ENCODE results near the gene GAL3ST1. TPM values are rescaled to one million over a fixed set of nuclear protein-coding genes. Genes with fewer than 3 reads are reported as not detected.

GAL3ST1 gene
- total and polyA plus RNA-seq, 10 of the 15 experiments (the other 5 are each of a cell fraction or from before 2014, with no cell fraction given), result not detected

GRCh38 chr22:30617819-30618218 is 43.4 kb upstream of the GAL3ST1 start:
- Histone ChIP-seq H3K27ac (ENCODE audit: control insufficient read depth, insufficient read depth) (no peak overlapping the region), H2AFZ (ENCODE audit: control insufficient read depth, low read depth, low read length) (no peak overlapping the region), H3K9me3 (replicated peaks; ENCODE audit: control insufficient read depth, insufficient read depth, low read length) (no peaks in the 10 kb centered on the region), H3K9ac (ENCODE audit: control insufficient read depth, insufficient read depth, low read length) (no peak overlapping the region), H3K4me1 (ENCODE audit: control insufficient read depth, insufficient read depth, low read length) (no peaks in the 10 kb centered on the region), H3K27me3 (replicated peaks in 1 of 2; ENCODE audit: control insufficient read depth in 2 of 2, insufficient read depth in 2 of 2, low read length in 1 of 2) (no peaks in the 10 kb centered on the region), H3K36me3 (ENCODE audit: control insufficient read depth in 2 of 2, insufficient read depth in 2 of 2, low read length in 1 of 2) (no peaks in the 10 kb centered on the region), H3K79me2 (ENCODE audit: control insufficient read depth, insufficient read depth, low read length) (no peaks in the 10 kb centered on the region), H3K4me2 (ENCODE audit: control insufficient read depth, insufficient read depth) (no peak overlapping the region), H4K20me1 (ENCODE audit: control insufficient read depth, insufficient read depth) (no peaks in the 10 kb centered on the region), H3K4me3 (no peak overlapping the region)
- 52% methylated on average over 6 of the region's 6 CpGs for WGBS (ENCODE audit: insufficient coverage, insufficient replicate concordance, low lambda C conversion rate, missing lambda C conversion rate)
- TF ChIP-seq BHLHE40 (IDR thresholded peaks at IDR 0.05; ENCODE audit: borderline replicate concordance in 1 of 2, low read depth in 2 of 2, low read length in 1 of 2) (no peak), TBL1XR1 (IDR thresholded peaks at IDR 0.05; ENCODE audit: low read depth, low read length) (no peak), BMI1 (IDR thresholded peaks at IDR 0.05; ENCODE audit: borderline replicate concordance) (no peak), POLR2AphosphoS5 (IDR thresholded peaks at IDR 0.05; ENCODE audit: low read length) (no peak), NR2C1 (IDR thresholded peaks at IDR 0.05) (no peak), USF1 (IDR thresholded peaks at IDR 0.05; ENCODE audit: borderline replicate concordance, extremely low read length, insufficient read depth, low read depth, low read length) (no peak)
- in situ Hi-C loops (cut with MboI) (no loop called here), intact Hi-C loops (cut with micrococcal nuclease; ENCODE audit: unreplicated experiment) (no loop called here)
- no peak for DNase-seq (ENCODE audit: low read depth, low spot score)
- ChIA-PET CTCF (interaction anchor here (0.7 to 1.5 kb wide), 2 partner anchors 8 to 17 kb away, joined by 3 read pairs; no protein-coding TSS in a partner anchor), RAD21 (ENCODE audit: unreplicated experiment) (no interaction called here), POLR2A (no interaction called here), SMC1A (ENCODE audit: uncharacterized antibody, unreplicated experiment) (no interaction called here)
- no peak for FAIRE-seq
- ATAC-seq, result no peak
- BruUV-seq (replicated peaks), result no TSS peak

DNA sequence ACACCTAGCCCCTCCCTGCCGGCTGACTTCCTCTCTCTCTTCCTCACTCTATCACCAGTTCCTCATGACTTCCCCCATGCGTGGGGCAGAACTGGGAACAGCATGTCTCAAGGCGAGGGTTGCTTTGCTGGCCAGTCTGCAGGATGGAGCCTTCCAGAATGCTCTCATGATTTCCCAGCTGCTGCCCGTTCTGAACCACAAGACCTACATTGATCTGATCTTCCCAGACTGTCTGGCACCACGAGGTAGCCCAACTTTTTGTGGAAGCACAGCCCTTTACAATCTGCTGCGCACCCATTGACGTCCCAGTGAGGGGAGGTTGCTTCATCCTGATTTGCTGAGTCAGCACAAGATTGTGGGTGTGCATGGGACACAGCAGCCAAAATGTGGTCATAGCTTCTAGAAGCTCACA is 41.1 kb upstream of the GAL3ST1 start:
- Histone ChIP-seq H3K27ac (ENCODE audit: control insufficient read depth, insufficient read depth) (no peak overlapping the region), H3K9me3 (replicated peaks; ENCODE audit: control insufficient read depth, insufficient read depth, low read length) (no peaks in the 10 kb centered on the region), H3K4me3 (no peak overlapping the region), H2AFZ (ENCODE audit: control insufficient read depth, low read depth, low read length) (no peak overlapping the region), H3K79me2 (ENCODE audit: control insufficient read depth, insufficient read depth, low read length) (no peaks in the 10 kb centered on the region), H3K9ac (ENCODE audit: control insufficient read depth, insufficient read depth, low read length) (no peak overlapping the region), H3K36me3 (ENCODE audit: control insufficient read depth in 2 of 2, insufficient read depth in 2 of 2, low read length in 1 of 2) (no peaks in the 10 kb centered on the region), H3K27me3 (replicated peaks in 1 of 2; ENCODE audit: control insufficient read depth in 2 of 2, insufficient read depth in 2 of 2, low read length in 1 of 2) (no peaks in the 10 kb centered on the region), H3K4me1 (ENCODE audit: control insufficient read depth, insufficient read depth, low read length) (peaks cover 1% of the 10 kb centered on the region; the same call in 1 of the 2 replicates), H3K4me2 (ENCODE audit: control insufficient read depth, insufficient read depth) (no peak overlapping the region), H4K20me1 (ENCODE audit: control insufficient read depth, insufficient read depth) (no peaks in the 10 kb centered on the region)
- intact Hi-C loops (cut with micrococcal nuclease; ENCODE audit: unreplicated experiment) (no loop called here), in situ Hi-C loops (cut with MboI) (no loop called here)
- no peak for DNase-seq (ENCODE audit: low read depth, low spot score)
- ChIA-PET POLR2A (no interaction called here), RAD21 (ENCODE audit: unreplicated experiment) (no interaction called here), CTCF (interaction anchor here (1.1 to 1.9 kb wide), 2 partner anchors 9 to 19 kb away, joined by 4 read pairs; no protein-coding TSS in a partner anchor), SMC1A (ENCODE audit: uncharacterized antibody, unreplicated experiment) (interaction anchor here (0.7 kb wide), 1 partner anchor 21 kb away, joined by 4 read pairs; no protein-coding TSS in a partner anchor)
- 64% methylated on average over 6 of the region's 7 CpGs for WGBS (ENCODE audit: insufficient coverage, insufficient replicate concordance, low lambda C conversion rate, missing lambda C conversion rate)
- no peak for ATAC-seq
- no peak for FAIRE-seq
- BruUV-seq (replicated peaks), result no TSS peak
- TF ChIP-seq CREB1 (IDR thresholded peaks at IDR 0.05; ENCODE audit: low read depth), result no peak
- TF ChIP-seq, protein P1, sequence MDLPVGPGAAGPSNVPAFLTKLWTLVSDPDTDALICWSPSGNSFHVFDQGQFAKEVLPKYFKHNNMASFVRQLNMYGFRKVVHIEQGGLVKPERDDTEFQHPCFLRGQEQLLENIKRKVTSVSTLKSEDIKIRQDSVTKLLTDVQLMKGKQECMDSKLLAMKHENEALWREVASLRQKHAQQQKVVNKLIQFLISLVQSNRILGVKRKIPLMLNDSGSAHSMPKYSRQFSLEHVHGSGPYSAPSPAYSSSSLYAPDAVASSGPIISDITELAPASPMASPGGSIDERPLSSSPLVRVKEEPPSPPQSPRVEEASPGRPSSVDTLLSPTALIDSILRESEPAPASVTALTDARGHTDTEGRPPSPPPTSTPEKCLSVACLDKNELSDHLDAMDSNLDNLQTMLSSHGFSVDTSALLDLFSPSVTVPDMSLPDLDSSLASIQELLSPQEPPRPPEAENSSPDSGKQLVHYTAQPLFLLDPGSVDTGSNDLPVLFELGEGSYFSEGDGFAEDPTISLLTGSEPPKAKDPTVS (IDR thresholded peaks at IDR 0.05; ENCODE audit: low read depth, low read length), result no peak
- TF ChIP-seq, protein P2, sequence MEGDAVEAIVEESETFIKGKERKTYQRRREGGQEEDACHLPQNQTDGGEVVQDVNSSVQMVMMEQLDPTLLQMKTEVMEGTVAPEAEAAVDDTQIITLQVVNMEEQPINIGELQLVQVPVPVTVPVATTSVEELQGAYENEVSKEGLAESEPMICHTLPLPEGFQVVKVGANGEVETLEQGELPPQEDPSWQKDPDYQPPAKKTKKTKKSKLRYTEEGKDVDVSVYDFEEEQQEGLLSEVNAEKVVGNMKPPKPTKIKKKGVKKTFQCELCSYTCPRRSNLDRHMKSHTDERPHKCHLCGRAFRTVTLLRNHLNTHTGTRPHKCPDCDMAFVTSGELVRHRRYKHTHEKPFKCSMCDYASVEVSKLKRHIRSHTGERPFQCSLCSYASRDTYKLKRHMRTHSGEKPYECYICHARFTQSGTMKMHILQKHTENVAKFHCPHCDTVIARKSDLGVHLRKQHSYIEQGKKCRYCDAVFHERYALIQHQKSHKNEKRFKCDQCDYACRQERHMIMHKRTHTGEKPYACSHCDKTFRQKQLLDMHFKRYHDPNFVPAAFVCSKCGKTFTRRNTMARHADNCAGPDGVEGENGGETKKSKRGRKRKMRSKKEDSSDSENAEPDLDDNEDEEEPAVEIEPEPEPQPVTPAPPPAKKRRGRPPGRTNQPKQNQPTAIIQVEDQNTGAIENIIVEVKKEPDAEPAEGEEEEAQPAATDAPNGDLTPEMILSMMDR (IDR thresholded peaks at IDR 0.05 in 2 of 3, conservative IDR thresholded peaks at IDR 0.05 in 1 of 3; ENCODE audit: control insufficient read depth in 2 of 3, extremely low read depth in 1 of 3, insufficient read depth in 1 of 3, low read depth in 3 of 3, low read length in 3 of 3), result no peak
- TF ChIP-seq, protein P3, sequence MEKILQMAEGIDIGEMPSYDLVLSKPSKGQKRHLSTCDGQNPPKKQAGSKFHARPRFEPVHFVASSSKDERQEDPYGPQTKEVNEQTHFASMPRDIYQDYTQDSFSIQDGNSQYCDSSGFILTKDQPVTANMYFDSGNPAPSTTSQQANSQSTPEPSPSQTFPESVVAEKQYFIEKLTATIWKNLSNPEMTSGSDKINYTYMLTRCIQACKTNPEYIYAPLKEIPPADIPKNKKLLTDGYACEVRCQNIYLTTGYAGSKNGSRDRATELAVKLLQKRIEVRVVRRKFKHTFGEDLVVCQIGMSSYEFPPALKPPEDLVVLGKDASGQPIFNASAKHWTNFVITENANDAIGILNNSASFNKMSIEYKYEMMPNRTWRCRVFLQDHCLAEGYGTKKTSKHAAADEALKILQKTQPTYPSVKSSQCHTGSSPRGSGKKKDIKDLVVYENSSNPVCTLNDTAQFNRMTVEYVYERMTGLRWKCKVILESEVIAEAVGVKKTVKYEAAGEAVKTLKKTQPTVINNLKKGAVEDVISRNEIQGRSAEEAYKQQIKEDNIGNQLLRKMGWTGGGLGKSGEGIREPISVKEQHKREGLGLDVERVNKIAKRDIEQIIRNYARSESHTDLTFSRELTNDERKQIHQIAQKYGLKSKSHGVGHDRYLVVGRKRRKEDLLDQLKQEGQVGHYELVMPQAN (conservative IDR thresholded peaks at IDR 0.05), result no peak

All from GM12878 (cell line).